Measurements from ENCODE around the gene EMC10. TPM values are rescaled to one million over a fixed set of nuclear protein-coding genes. Genes with fewer than 3 reads are reported as not detected.

EMC10 gene
- total RNA-seq, 1 donor from 2014 or later = 103 TPM

DNA sequence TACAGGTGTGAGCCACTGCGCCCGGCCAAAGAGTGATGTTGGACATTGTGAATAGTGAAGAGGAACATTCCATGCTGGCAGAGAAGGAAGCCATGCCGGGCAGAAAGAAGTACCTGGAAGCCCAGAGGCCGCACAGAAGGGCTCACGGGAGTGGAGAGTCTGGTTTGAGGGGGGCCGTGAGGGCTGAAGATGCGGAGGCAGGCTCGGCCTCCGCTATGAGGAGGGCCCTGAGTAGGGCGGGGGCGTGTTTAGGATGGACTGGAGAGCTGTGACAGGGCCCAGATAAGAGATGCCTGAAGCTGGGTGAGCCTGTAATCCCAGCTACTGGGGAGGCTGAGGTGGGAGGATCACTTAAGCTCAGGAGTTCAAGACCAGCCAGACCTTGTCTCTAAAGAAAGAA is 33.1 kb downstream of the EMC10 start:
- peaks cover 9% of the 10 kb centered on the region for H3K4me1 ChIP-seq
- no peak overlapping the region for H3K27ac ChIP-seq
- H3K4me3 ChIP-seq = no peak overlapping the region
- TF ChIP-seq, protein P1, sequence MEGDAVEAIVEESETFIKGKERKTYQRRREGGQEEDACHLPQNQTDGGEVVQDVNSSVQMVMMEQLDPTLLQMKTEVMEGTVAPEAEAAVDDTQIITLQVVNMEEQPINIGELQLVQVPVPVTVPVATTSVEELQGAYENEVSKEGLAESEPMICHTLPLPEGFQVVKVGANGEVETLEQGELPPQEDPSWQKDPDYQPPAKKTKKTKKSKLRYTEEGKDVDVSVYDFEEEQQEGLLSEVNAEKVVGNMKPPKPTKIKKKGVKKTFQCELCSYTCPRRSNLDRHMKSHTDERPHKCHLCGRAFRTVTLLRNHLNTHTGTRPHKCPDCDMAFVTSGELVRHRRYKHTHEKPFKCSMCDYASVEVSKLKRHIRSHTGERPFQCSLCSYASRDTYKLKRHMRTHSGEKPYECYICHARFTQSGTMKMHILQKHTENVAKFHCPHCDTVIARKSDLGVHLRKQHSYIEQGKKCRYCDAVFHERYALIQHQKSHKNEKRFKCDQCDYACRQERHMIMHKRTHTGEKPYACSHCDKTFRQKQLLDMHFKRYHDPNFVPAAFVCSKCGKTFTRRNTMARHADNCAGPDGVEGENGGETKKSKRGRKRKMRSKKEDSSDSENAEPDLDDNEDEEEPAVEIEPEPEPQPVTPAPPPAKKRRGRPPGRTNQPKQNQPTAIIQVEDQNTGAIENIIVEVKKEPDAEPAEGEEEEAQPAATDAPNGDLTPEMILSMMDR (IDR thresholded peaks at IDR 0.05) = no peak
- intact Hi-C loops (cut with DNase I) = no loop called here
- no peaks in the 10 kb centered on the region for H3K27me3 ChIP-seq
- DNase-seq (no peak), ATAC-seq (no peak)
- H3K36me3 ChIP-seq = no peaks in the 10 kb centered on the region
- H3K9me3 ChIP-seq = no peaks in the 10 kb centered on the region

DNA sequence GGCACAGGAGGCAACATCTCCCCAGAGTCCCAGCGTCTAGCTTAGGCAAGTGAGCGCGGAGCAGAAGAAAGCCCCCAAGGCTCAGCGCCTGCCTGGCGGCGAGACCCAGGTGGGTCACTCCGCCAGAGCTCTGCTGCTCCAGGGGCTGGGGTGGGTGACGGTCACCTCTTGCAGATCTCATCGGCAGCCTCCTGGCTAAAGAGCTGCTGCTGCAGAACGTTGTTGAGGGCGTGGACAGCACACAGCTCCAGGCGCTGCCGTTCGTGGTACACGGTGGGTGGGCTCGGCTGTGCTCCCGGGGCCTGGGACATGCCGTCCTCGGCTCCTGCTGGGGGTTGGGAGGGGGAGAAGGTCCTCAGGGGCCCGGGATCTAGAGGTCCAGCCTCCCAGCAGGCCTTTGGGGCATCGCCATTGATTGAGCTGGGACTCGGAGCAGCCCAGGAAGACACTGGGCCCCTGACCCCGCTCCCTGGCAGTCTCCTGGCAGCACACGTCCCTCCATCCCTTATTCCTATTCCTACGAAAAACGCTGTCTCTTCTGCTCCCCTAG is 33.9 kb downstream of the EMC10 start:
- Histone ChIP-seq H3K36me3 (no peaks in the 10 kb centered on the region), H3K9me3 (no peaks in the 10 kb centered on the region), H3K4me1 (peaks cover 9% of the 10 kb centered on the region), H3K4me3 (peak overlapping the region; percentile 84), H3K27me3 (no peaks in the 10 kb centered on the region), H3K27ac (peak overlapping the region; percentile 80)
- intact Hi-C loops (cut with DNase I) = no loop called here
- peak; percentile 73 for DNase-seq
- TF ChIP-seq, protein P1 (IDR thresholded peaks at IDR 0.05) = no peak
- ATAC-seq = no peak

DNA sequence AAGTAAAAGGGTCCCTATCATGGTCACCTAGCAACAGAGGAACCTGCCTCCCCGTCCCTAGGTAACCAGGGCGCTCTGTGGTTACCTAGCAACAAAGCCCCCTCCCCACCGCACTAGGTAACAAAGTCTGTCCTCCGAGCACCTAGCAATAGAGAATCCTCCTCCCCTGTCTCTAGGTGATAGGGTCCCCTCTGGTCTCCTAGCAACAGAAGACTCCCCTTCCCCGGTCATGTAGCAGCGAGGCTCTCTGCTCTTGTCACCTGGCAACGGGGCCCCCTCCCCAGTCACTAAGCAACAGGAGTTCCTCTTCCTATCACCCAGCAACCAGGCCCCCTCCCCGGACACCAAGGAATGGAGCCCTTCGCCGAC is 34.4 kb downstream of the EMC10 start:
- Histone ChIP-seq H3K27ac (peak overlapping the region; percentile 80), H3K9me3 (no peaks in the 10 kb centered on the region), H3K27me3 (no peaks in the 10 kb centered on the region), H3K4me3 (peak overlapping the region; percentile 84), H3K36me3 (no peaks in the 10 kb centered on the region), H3K4me1 (peaks cover 9% of the 10 kb centered on the region)
- no peak for DNase-seq
- TF ChIP-seq, protein P1 (IDR thresholded peaks at IDR 0.05) = no peak
- intact Hi-C loops (cut with DNase I) = no loop called here
- no peak for ATAC-seq

DNA sequence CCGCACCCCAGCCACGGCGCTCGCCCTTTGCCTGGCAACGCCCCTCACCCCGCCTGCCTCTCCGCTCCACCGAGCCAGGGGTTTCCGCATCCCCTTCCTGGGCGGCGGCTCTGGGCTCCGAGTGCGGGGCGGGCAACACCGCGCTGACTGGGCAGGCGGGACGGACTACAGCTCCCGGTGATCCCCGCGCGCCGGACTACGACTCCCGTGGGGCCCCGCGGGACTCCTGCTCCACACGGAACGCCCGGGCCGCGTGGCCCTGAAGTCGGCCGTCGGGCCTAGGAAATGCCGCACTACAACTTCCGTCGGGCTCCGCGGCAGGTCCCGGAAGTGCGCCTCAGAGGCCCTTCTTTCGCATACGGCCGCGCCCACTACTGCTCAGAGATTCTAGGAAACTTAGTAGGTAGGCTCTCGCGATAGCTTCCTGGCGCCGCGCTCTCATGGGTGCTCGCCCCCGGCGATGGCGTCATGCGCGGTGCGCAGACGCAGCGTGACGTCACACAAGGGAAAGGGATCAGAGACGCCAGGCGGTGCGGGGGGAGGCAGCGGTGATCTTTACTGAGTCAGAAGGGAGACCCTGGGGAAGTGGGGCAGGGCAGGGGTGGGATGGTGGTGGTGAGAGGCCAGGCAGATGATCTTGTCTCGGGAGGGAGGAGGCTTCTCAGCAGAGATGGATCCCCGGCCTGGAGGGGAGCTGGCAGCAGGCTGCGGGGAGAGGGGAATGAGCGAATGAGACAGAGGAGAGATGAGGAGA is 34.9 kb downstream of the EMC10 start, which contains the start of gene JOSD2:
Gene JOSD2, minus strand, starts transcription at position 123 of the 754 bp plus-strand sequence. CDS start 760 bp downstream, outside the sequence.
- peak within 1 kb of the TSS; percentile 80 for H3K27ac ChIP-seq
- peak; percentile 99 for DNase-seq
- H3K4me1 ChIP-seq = peaks cover 9% of the 10 kb centered on the region
- TF ChIP-seq, protein P1 (IDR thresholded peaks at IDR 0.05) = no peak
- H3K27me3 ChIP-seq = no peaks in the 10 kb centered on the region
- H3K36me3 ChIP-seq = no peaks in the 10 kb centered on the region
- H3K4me3 ChIP-seq = peak within 1 kb of the TSS; percentile 84
- no peaks in the 10 kb centered on the region for H3K9me3 ChIP-seq
- ATAC-seq = peak; percentile 95
- intact Hi-C loops (cut with DNase I) = no loop called here

DNA sequence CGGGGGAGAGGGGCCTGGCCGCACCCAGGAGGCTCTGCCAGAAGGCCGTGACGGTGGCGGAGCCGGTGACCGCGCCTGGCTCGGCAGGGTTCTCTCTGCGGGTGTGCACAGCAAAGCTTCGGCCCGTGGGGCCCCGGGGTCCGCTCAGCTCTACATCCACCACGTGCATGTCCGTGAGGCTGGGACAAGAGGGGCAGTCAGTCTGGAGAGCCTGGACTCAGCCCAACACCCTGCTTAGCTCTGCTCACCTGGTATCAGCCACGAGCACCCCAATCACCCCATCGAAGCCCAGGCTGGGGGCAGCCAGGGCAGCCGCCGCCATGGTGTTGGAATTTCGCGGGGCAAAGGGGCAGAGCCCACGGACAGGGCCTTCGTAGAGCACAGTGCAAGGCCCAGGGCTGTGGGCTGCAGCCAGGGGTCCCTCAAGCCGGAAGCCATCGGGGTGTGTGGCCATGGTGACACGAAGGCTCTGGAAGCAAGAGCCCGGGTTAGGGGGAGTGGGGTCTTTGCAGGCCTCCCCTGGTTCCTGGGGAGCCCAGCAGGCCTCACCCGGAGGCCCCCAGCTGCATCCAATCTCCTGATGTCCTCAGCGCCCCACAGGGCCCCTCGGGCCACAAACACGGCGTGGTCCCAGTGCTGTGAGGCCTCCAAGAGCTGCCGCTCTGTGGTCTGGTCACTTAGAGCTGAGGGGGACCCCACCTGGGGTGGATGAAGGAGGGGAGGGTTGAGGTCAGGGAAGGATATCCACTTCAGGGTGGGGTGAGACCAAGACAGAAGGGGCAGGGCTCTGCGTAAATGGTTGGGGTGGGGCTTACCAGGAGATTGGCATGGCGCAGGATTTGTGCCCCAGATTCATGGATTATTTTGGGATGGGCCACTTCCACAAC is 36.0 kb downstream of the EMC10 start:
- H3K4me1 ChIP-seq = peaks cover 9% of the 10 kb centered on the region
- no peaks in the 10 kb centered on the region for H3K36me3 ChIP-seq
- intact Hi-C loops (cut with DNase I) = no loop called here
- no peaks in the 10 kb centered on the region for H3K9me3 ChIP-seq
- TF ChIP-seq, protein P1 (IDR thresholded peaks at IDR 0.05) = no peak
- peak overlapping the region; percentile 84 for H3K4me3 ChIP-seq
- H3K27ac ChIP-seq = no peak overlapping the region
- ATAC-seq (no peak), DNase-seq (no peak)
- no peaks in the 10 kb centered on the region for H3K27me3 ChIP-seq

All from upper lobe of right lung (tissue), 1 donor.